HepG2 (cell line): ENCODE data around the gene MRPL43. TPM values are rescaled to one million over a fixed set of nuclear protein-coding genes. Genes with fewer than 3 reads are reported as not detected.

Experiments used
- ARID3A ChIP-seq: IDR thresholded peaks from 2 replicates; pipeline ENCODE4 v1.6.1; 2012; ENCODE audit warnings: low read depth, low read length, improper control_type of control experiment
- BCL3 ChIP-seq: sonication (generic); formaldehyde crosslinking; IDR thresholded peaks from 2 replicates; pipeline ENCODE4 v1.5.1; 2020; ENCODE audit warnings: mild to moderate bottlenecking, missing genetic modification reagents, moderate library complexity
- CHD4 ChIP-seq: fragments of 200-600 bp; sonication (generic); IDR thresholded peaks from 2 replicates; pipeline ENCODE4 v1.7.0; 2017; ENCODE audit warnings: mild to moderate bottlenecking, low read length, borderline replicate concordance
- CREM ChIP-seq, 2 experiments: sonication (generic) in 1 of 2; formaldehyde crosslinking in 1 of 2; IDR thresholded peaks; 2 replicates each; pipeline versions ENCODE4 v1.4.0 to v1.6.1; 2016 to 2020; ENCODE audit warnings: antibody characterized with exemption in 1 of 2, mild to moderate bottlenecking in 1 of 2, missing genetic modification reagents in 1 of 2
- FOSL2 ChIP-seq: sonication (generic); formaldehyde crosslinking; IDR thresholded peaks from 2 replicates; pipeline ENCODE4 v1.4.0; 2020; ENCODE audit warnings: missing genetic modification reagents
- LCORL ChIP-seq, 2 experiments: fragments of 450-650 bp in 1 of 2; sonication (generic) in 1 of 2; formaldehyde crosslinking in 1 of 2; IDR thresholded peaks; 2 replicates each; pipeline versions ENCODE4 v1.5.0 to v1.6.1; 2017 to 2020; ENCODE audit warnings: antibody characterized with exemption in 1 of 2, missing genetic modification reagents in 1 of 2
- SIN3B ChIP-seq: fragments of 150-350 bp; IDR thresholded peaks from 2 replicates; pipeline ENCODE4 v1.6.1; 2014; ENCODE audit warnings: low read length
- TGIF2 ChIP-seq: IDR thresholded peaks from 2 replicates; pipeline ENCODE4 v1.6.1; 2016; ENCODE audit warnings: control low read depth, missing compliant biosample characterization
- YEATS2 ChIP-seq: sonication (generic); formaldehyde crosslinking; IDR thresholded peaks from 2 replicates; pipeline ENCODE4 v1.4.0; 2020; ENCODE audit warnings: missing genetic modification reagents, borderline replicate concordance
- ZNF142 ChIP-seq: sonication (generic); formaldehyde crosslinking; IDR thresholded peaks from 2 replicates; pipeline ENCODE4 v1.4.0; 2020; ENCODE audit warnings: missing genetic modification reagents
- ZNF441 ChIP-seq: sonication (generic); formaldehyde crosslinking; IDR thresholded peaks from 2 replicates; pipeline ENCODE4 v1.7.0; 2021; ENCODE audit warnings: missing genetic modification reagents, borderline replicate concordance
- ZNF510 ChIP-seq: sonication (generic); formaldehyde crosslinking; IDR thresholded peaks from 2 replicates; pipeline ENCODE4 v1.4.0; 2020; ENCODE audit warnings: low read depth, mild to moderate bottlenecking, missing genetic modification reagents
- ZNF574 ChIP-seq: sonication (generic); formaldehyde crosslinking; IDR thresholded peaks from 2 replicates; pipeline ENCODE4 v1.4.0; 2020; ENCODE audit warnings: missing genetic modification reagents
- ZNF670 ChIP-seq: sonication (generic); formaldehyde crosslinking; IDR thresholded peaks from 2 replicates; pipeline ENCODE4 v1.8.0; 2022; ENCODE audit warnings: mild to moderate bottlenecking, missing genetic modification reagents, borderline replicate concordance
- ZNF746 ChIP-seq: sonication (generic); formaldehyde crosslinking; IDR thresholded peaks from 2 replicates; pipeline ENCODE4 v1.8.0; 2022; ENCODE audit warnings: mild to moderate bottlenecking, missing genetic modification reagents
- ZSCAN30 ChIP-seq: sonication (generic); formaldehyde crosslinking; IDR thresholded peaks from 2 replicates; pipeline ENCODE4 v1.5.0; 2020; ENCODE audit warnings: mild to moderate bottlenecking, missing genetic modification reagents
- ZSCAN31 ChIP-seq: sonication (generic); formaldehyde crosslinking; IDR thresholded peaks from 2 replicates; pipeline ENCODE4 v1.5.0; 2020; ENCODE audit warnings: low read depth, mild to moderate bottlenecking, missing genetic modification reagents
- polyA plus RNA-seq, 8 experiments: library from polyadenylated mRNA; depleted of rRNA in 3 of 8; stranded (reverse) in 7 of 8; unstranded in 1 of 8; fragments of >200 nt; fragmentation: Illumina TruSeq in 4 of 8; extraction: Trizol in 4 of 8; gene quantifications; 2 replicates each; pipeline versions ENCODE4 v1.2.1 to v1.2.3, GENCODE V29; 2011 to 2016; ENCODE audit warnings: low read depth in 4 of 8, missing spikeins in 1 of 8, mixed read lengths in 1 of 8; ENCODE audit not compliant: insufficient read depth in 1 of 8
- total RNA-seq, 5 experiments: library from RNA; depleted of rRNA; stranded (reverse); fragments of >200 nt; fragmentation: Illumina TruSeq; extraction: Trizol; gene quantifications; 2 replicates each; pipeline ENCODE4 v1.2.3, GENCODE V29; 2016; ENCODE audit warnings: low read depth in 1 of 5

MRPL43 gene
- total and polyA plus RNA-seq, 2 of the 13 experiments (the other 11 are each of a cell fraction or from before 2014, with no cell fraction given): 71.0 to 73.7 TPM

- TF ChIP-seq ZNF142 (CRISPR knock-in tag) (no peak; the same call in 1 of the 2 replicates), CHD4 (no peak), LCORL (IDR thresholded peaks at IDR 0.05) (0 out of 2 replicates have a peak, but pooled peaks have one; percentile 16), LCORL (CRISPR knock-in tag; IDR thresholded peaks at IDR 0.05) (peak; percentile 31; the same call in 1 of the 2 replicates), YEATS2 (CRISPR knock-in tag) (no peak), ZSCAN30 (CRISPR knock-in tag) (no peak), FOSL2 (CRISPR knock-in tag) (peak; percentile 4; the same call in 1 of the 2 replicates), SIN3B (no peak), ZNF746 (CRISPR knock-in tag) (no peak), BCL3 (CRISPR knock-in tag) (no peak), ZNF574 (CRISPR knock-in tag) (no peak), ARID3A (no peak), ZSCAN31 (no peak), ZNF670 (CRISPR knock-in tag) (no peak), ZNF510 (CRISPR knock-in tag) (no peak), CREM (IDR thresholded peaks at IDR 0.05) (peak; percentile 42; the same call in 1 of the 2 replicates), CREM (CRISPR knock-in tag; IDR thresholded peaks at IDR 0.05) (no peak), TGIF2 (CRISPR knock-in tag) (no peak; the same call in 1 of the 2 replicates), ZNF441 (CRISPR knock-in tag) (no peak)
These were observed 11.1 kb upstream of the MRPL43 start (continued) for GRCh38 chr10:100998183-100998990.
